ENCODE measurements around the gene GTF2F2.

GTF2F2 gene

DNA sequence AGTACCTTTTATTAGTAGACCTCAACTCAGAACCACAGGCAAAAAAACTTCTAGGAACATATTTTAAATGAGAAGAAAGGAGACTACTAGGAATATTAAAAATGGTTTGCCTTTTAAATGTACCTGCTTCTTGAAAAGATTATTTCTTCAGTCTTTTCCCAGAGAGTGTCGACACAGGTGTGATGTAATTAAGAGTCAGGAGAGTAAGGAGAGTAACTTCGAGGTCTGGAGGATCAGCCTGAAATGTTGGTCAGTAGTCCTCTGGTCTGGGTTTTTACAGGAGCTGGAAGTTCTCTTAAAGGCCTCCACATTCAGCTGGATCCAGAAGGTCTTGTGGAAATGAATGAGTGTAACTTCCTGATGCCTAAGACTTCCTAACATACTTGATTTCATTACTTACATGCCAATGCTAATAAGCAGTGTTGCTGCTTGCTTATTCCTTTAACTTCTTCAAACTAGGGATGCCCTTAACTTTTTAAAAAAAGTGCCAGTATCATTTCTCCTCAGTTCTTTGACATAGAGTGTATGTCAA, 80.5 kb downstream of the GTF2F2 start, which contains the start of gene KCTD4:
TSS of gene KCTD4 (minus strand) at position 345 of the 532 bp plus-strand sequence. CDS start 6,478 bp downstream, outside the sequence.
- Mint-ChIP-seq H3K4me1 (ENCODE audit: low read depth) (peaks cover 38% of the 10 kb centered on the region), H3K27me3 (no peaks in the 10 kb centered on the region), H3K27ac (no peak within 1 kb of the TSS)

DNA sequence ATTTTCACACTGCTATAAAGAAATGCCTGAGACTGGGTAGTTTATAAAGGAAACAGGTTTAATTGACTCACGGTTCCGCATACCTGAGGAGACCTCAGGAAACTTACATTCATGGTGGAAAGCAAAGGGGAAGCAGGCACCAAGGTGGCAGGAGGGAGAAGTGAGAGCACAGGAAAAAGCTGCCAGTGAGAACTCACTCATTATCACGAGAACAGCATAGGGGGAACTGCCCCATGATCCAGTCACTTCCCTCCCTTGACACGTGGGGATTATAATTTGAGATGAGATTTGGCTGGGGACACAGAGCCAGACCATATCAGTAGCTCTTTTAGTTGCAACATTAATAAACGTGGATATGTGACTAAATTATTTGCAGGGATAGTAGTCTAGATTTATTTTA, 84.8 kb downstream of the GTF2F2 start:
- Mint-ChIP-seq H3K4me3 (no peak overlapping the region), H3K4me1 (ENCODE audit: low read depth) (peaks cover 14% of the 10 kb centered on the region), H3K27ac (peak overlapping the region; percentile 7), H3K9me3 (peaks cover 12% of the 10 kb centered on the region), H3K27me3 (no peaks in the 10 kb centered on the region), H3K36me3 (ENCODE audit: low read depth) (peaks cover 37% of the 10 kb centered on the region)
- intact Hi-C loops (cut with micrococcal nuclease) = no loop called here

More for the DNA sequence above, 80.5 kb downstream of the GTF2F2 start, which contains the start of gene KCTD4:
- Mint-ChIP-seq H3K36me3 (ENCODE audit: low read depth) (peaks cover 17% of the 10 kb centered on the region), H3K9me3 (peaks cover 12% of the 10 kb centered on the region), H3K4me3 (no peak within 1 kb of the TSS)
- intact Hi-C loops (cut with micrococcal nuclease) = no loop called here

DNA sequence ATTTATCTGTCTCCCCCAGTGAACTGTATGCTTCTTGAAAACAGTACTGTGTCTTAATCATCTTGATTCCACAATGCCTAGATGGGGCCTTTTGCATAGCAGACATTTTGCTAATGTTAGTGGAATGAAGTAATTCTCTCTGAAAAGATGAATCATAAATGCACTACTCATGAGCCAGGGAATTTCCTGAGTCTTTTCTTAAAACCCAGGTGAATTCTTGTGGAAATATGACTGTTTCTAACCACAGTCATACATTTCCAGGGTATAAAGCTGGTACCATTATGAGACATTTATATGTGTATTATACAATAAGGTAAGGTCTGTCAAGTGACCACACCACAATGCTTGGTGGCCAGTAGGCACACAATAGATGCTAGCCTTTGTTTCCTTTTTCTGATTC, 86.0 kb downstream of the GTF2F2 start:
- H3K27me3 Mint-ChIP-seq = no peaks in the 10 kb centered on the region
- no peak overlapping the region for H3K4me3 Mint-ChIP-seq
- peaks cover 46% of the 10 kb centered on the region for H3K36me3 Mint-ChIP-seq (ENCODE audit: low read depth)
- peaks cover 12% of the 10 kb centered on the region for H3K9me3 Mint-ChIP-seq
- no peak overlapping the region for H3K27ac Mint-ChIP-seq
- peaks cover 8% of the 10 kb centered on the region for H3K4me1 Mint-ChIP-seq (ENCODE audit: low read depth)
- intact Hi-C loops (cut with micrococcal nuclease) = no loop called here

DNA sequence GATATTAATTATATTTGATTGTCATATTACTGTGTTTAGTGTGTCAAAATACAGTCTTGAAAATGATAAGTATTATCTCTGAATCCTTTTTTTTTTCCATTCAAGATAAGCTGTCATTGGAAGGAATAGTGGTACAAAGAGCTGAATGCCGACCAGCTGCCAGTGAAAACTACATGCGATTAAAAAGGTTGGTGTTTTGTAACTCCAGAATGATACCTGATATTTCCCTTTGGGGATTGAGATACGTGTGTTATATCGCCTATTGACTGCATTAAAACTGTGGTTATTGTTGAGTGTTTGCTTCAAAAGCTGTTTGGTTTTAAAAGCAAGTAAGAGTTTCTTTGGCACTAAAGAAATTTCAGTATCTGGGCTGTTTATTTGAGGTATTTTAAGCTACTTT, 87.0 kb downstream of the GTF2F2 start:
- intact Hi-C loops (cut with micrococcal nuclease) = no loop called here
- peaks cover 37% of the 10 kb centered on the region for H3K36me3 Mint-ChIP-seq (ENCODE audit: low read depth)
- no peaks in the 10 kb centered on the region for H3K27me3 Mint-ChIP-seq
- H3K4me3 Mint-ChIP-seq = no peak overlapping the region
- H3K9me3 Mint-ChIP-seq = peaks cover 12% of the 10 kb centered on the region
- H3K27ac Mint-ChIP-seq = no peak overlapping the region
- peaks cover 8% of the 10 kb centered on the region for H3K4me1 Mint-ChIP-seq (ENCODE audit: low read depth)

DNA sequence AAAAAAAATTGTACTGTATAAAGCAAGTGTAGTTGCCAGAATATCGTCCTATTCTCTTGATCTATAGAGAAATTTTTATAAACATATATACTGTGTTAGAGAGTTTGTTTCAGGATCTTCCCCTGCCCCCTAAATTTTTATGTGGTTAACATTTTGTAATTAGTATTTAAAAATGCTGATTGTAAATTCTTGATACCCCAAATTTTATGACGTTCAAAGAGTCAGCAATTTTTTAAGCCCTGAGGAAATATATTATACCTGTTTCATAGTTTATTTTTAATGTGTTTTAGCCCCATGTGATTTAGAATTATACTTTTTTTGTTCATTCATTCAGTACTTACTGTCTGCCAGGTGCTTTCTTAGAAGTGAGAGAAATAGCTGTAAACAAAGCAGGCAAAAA, 87.8 kb downstream of the GTF2F2 start:
- peaks cover 36% of the 10 kb centered on the region for H3K36me3 Mint-ChIP-seq (ENCODE audit: low read depth)
- peaks cover 12% of the 10 kb centered on the region for H3K9me3 Mint-ChIP-seq
- intact Hi-C loops (cut with micrococcal nuclease) = no loop called here
- H3K4me3 Mint-ChIP-seq = no peak overlapping the region
- no peak overlapping the region for H3K27ac Mint-ChIP-seq
- H3K4me1 Mint-ChIP-seq (ENCODE audit: low read depth) = peaks cover 10% of the 10 kb centered on the region
- no peaks in the 10 kb centered on the region for H3K27me3 Mint-ChIP-seq

DNA sequence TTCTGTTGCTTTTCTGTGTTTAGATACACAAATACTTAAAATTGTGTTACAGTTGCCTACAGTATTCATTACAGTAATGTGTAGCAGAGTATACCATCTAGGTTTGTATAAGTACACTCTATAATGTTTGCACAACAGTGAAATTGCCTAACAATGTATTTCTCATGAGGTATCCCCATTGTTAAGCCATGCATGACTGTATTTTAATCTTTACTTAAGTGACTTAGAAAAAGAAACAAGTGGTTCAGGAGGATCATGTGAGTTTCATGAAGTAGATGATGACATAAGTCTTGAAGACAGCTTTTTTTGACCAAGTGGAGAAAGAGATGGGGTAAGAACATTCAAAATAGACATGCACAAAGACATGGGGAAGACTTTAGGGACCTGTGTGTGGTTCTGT, 88.9 kb downstream of the GTF2F2 start:
- intact Hi-C loops (cut with micrococcal nuclease) = no loop called here

DNA sequence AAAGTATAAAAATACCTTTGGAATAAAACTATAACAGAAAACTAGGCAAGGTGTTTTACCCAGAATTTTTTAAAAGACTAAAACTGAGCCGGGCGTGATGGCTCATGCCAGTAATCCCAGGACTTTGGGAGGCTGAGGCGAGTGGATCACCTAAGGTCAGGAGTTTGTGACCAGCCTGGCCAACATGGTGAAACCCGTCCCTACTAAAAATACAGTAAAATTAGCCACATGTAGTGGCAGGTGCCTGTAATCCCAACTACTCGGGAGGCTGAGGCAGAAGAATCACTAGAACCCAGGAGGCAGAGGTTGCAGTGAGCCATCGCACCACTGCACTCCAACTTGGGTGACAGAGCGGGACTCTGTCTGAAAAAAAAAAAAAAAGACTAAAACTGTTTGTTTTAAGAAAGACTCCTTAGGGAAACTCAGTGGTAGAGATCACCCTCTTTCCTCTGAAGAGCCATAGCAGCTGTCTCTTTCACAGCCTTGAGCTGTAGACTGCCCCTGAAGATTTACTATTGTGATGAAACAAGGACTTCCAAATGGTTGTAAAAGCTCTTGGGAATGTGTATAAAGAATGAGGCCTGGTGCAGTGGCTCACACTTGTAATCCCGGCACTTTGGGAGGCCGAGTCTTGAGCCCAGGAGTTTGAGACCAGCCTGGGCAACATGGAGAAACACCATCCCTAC, 95.2 kb downstream of the GTF2F2 start:
- Mint-ChIP-seq H3K4me1 (ENCODE audit: low read depth) (peaks cover 17% of the 10 kb centered on the region), H3K4me3 (no peak overlapping the region), H3K27me3 (no peaks in the 10 kb centered on the region), H3K9me3 (no peaks in the 10 kb centered on the region), H3K36me3 (ENCODE audit: low read depth) (peaks cover 11% of the 10 kb centered on the region), H3K27ac (no peak overlapping the region)
- intact Hi-C loops (cut with micrococcal nuclease) = no loop called here

More for the DNA sequence above, 88.9 kb downstream of the GTF2F2 start:
- Mint-ChIP-seq H3K36me3 (ENCODE audit: low read depth) (peaks cover 36% of the 10 kb centered on the region), H3K4me1 (ENCODE audit: low read depth) (peaks cover 14% of the 10 kb centered on the region), H3K4me3 (no peak overlapping the region), H3K27me3 (no peaks in the 10 kb centered on the region), H3K9me3 (peaks cover 12% of the 10 kb centered on the region), H3K27ac (no peak overlapping the region)

DNA sequence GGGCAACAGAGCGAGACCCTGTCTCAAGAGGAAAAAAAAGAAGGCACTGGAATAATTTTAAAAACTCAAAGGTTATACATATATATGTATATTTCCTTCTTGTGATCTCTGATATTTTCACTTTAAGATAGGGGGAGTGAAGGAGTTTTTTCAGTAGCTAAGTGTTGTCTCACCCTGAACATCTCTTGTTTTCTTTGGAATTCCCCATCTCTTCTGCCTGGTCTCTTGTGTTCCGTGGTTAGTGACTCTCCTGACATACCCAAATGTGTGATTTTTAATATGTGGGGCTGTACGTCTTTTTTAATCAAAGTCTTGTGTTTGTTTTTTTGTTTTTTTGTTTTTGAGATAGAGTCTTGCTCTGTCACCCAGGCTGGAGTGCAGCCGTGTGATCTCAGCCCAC, 95.9 kb downstream of the GTF2F2 start:
- Mint-ChIP-seq H3K27me3 (no peaks in the 10 kb centered on the region), H3K4me1 (ENCODE audit: low read depth) (peaks cover 23% of the 10 kb centered on the region), H3K36me3 (ENCODE audit: low read depth) (peaks cover 10% of the 10 kb centered on the region), H3K4me3 (no peak overlapping the region), H3K9me3 (no peaks in the 10 kb centered on the region), H3K27ac (no peak overlapping the region)
- intact Hi-C loops (cut with micrococcal nuclease) = no loop called here

DNA sequence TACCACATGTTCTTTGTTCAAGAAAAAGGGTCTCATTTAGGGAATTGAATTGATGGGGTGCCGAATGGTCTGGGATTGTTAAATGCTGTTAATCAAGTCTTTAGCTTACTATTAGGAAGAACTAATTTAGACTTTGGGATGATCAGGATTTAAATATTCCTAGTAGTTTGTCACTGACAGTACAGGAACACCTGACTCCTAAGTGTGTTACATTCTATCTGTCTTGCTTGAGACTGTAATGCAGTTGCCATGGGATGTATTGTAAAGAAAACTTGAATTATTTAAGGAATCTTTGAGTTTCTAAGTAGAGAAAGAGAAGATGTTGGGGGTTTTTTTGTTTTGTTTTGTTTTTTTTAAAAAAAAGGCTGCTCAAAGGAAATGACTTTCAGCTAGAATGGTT, 98.4 kb downstream of the GTF2F2 start:
- no peaks in the 10 kb centered on the region for H3K27me3 Mint-ChIP-seq
- H3K9me3 Mint-ChIP-seq = no peaks in the 10 kb centered on the region
- peaks cover 11% of the 10 kb centered on the region for H3K36me3 Mint-ChIP-seq (ENCODE audit: low read depth)
- peak overlapping the region; percentile 76 for H3K27ac Mint-ChIP-seq
- intact Hi-C loops (cut with micrococcal nuclease) = no loop called here
- peaks cover 24% of the 10 kb centered on the region for H3K4me1 Mint-ChIP-seq (ENCODE audit: low read depth)
- no peak overlapping the region for H3K4me3 Mint-ChIP-seq

DNA sequence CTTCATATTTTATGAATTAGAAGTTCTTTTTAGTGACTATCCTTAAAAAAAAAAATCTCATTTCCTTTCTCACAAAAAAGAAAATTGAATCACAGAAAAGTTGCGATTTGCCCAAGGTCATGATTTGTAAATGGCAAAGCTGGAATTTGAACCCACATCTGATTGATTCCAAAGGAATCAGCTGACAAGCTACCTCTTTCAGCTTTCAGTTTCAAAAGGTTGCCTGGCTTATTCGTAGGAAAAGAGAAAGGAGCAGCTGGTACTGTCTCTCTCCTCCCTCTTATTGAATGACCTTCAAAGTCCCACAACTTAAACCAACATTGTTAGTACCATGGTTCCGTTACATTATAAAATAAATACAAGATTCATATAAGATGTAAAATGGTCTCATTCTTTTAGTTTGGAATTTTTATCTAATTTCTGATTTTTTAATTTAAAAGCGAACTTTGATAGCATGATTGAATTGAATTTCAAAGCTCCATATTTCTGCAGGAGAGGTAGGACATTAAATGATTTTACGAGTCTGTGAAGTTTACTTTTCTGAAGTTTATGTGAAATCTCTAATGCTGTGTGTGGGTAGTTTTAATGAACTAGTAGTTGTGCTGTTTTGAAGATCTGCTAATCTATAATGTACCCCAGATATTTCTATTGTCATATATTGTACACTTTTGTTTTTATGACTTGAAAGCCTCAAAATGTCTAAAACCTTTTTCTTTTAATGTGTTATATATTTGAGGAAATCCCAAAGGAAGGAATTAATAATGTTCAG, 99.0 kb downstream of the GTF2F2 start:
- H3K27ac Mint-ChIP-seq = peak overlapping the region; percentile 76
- intact Hi-C loops (cut with micrococcal nuclease) = no loop called here

DNA sequence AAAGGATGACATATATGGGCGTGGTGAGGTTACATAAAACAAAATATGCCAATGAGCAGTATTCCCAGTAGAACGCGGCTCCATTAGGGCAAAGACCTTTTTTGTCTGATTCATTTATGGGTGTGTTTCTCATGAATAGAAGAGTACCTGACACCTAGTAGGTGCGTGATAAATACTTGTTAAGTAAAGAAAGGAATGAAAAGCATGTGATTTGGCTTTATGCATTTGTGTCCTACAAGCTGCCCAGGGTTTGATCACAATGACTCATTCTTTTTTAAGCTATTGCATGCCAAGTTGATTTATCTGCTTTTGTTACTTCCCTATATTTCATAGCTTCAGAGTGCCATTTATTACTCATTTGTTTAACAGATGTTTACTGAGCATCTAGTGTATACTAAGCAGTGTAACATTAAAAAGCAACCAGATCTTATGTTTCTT, 99.6 kb downstream of the GTF2F2 start:
- H3K9me3 Mint-ChIP-seq = no peaks in the 10 kb centered on the region
- H3K4me1 Mint-ChIP-seq (ENCODE audit: low read depth) = peaks cover 24% of the 10 kb centered on the region
- peak overlapping the region; percentile 76 for H3K27ac Mint-ChIP-seq
- no peaks in the 10 kb centered on the region for H3K27me3 Mint-ChIP-seq
- no peak overlapping the region for H3K4me3 Mint-ChIP-seq
- intact Hi-C loops (cut with micrococcal nuclease) = no loop called here
- H3K36me3 Mint-ChIP-seq (ENCODE audit: low read depth) = peaks cover 11% of the 10 kb centered on the region

More for the DNA sequence above, 99.0 kb downstream of the GTF2F2 start:
- H3K27me3 Mint-ChIP-seq = no peaks in the 10 kb centered on the region
- peaks cover 24% of the 10 kb centered on the region for H3K4me1 Mint-ChIP-seq (ENCODE audit: low read depth)
- H3K36me3 Mint-ChIP-seq (ENCODE audit: low read depth) = peaks cover 11% of the 10 kb centered on the region
- no peak overlapping the region for H3K4me3 Mint-ChIP-seq
- no peaks in the 10 kb centered on the region for H3K9me3 Mint-ChIP-seq

DNA sequence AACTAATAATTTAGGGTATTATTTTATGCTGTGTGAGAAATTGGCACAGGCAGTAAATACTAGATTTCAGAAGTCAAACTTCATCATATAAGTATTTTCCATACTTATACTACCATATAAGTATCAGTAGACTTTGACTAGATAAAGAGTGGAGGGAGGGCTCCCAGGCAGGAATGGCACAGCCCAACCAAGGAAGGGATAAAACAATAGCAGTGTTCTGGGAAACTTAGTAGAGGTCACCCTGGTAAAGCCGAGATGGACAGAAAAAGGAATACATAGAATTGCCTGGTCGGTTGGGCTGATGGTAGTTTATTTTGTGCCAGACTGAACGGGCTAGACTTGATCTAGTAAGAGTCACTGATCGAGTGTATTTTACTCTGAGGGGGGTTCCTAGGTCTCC, 100.1 kb downstream of the GTF2F2 start:
- peak overlapping the region; percentile 76 for H3K27ac Mint-ChIP-seq
- peaks cover 24% of the 10 kb centered on the region for H3K4me1 Mint-ChIP-seq (ENCODE audit: low read depth)
- intact Hi-C loops (cut with micrococcal nuclease) = no loop called here
- peaks cover 11% of the 10 kb centered on the region for H3K36me3 Mint-ChIP-seq (ENCODE audit: low read depth)
- no peaks in the 10 kb centered on the region for H3K9me3 Mint-ChIP-seq
- no peaks in the 10 kb centered on the region for H3K27me3 Mint-ChIP-seq
- no peak overlapping the region for H3K4me3 Mint-ChIP-seq

DNA sequence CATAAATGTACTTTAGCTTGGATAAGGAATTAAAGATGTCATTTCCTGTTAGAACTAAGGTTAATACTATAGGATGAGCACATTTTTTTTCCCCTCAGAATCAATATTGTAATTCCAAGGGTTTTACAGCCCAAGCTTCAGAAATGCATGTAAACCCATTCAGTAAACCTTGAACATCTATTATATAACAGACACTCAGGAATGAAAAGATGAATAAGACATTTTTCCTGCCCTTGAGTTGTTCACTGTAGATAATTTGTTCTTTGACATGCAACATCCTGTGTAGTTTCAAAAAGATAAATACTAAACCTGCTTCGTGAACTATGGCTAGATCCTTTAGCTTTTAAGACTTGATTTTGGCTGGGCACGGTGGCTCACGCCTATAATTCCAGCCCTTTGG, 102.2 kb downstream of the GTF2F2 start:
- no peaks in the 10 kb centered on the region for H3K9me3 Mint-ChIP-seq
- no peak overlapping the region for H3K27ac Mint-ChIP-seq
- H3K36me3 Mint-ChIP-seq (ENCODE audit: low read depth) = peaks cover 6% of the 10 kb centered on the region
- peaks cover 24% of the 10 kb centered on the region for H3K4me1 Mint-ChIP-seq (ENCODE audit: low read depth)
- intact Hi-C loops (cut with micrococcal nuclease) = no loop called here
- no peaks in the 10 kb centered on the region for H3K27me3 Mint-ChIP-seq
- no peak overlapping the region for H3K4me3 Mint-ChIP-seq

DNA sequence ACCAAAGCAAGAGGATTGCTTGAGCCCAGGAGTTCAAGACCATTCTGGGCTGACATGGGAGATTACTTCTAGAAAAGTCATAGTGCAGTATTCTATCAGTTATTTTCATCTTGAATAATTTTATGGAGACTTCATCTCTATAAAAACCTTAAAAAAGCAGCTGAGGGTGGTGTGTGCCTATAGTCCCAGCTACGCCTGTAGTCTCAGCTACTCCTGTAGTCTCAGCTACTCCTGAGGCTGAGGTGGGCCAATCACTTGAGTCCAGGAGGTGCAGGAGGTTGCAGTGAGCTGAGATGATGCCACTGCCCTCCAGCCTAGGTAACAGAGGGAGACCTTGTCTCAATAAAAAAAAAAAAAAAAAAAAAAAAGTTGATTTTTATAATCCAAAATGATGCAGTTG, 102.6 kb downstream of the GTF2F2 start:
- Mint-ChIP-seq H3K36me3 (ENCODE audit: low read depth) (peaks cover 9% of the 10 kb centered on the region), H3K27me3 (no peaks in the 10 kb centered on the region), H3K4me3 (no peak overlapping the region), H3K9me3 (no peaks in the 10 kb centered on the region), H3K4me1 (ENCODE audit: low read depth) (peaks cover 24% of the 10 kb centered on the region), H3K27ac (no peak overlapping the region)
- intact Hi-C loops (cut with micrococcal nuclease) = no loop called here

Data from dendritic cell treated with granulocyte-macrophage colony-stimulating factor and Interleukin-4, amounts not matched to agents 40 ng/mL and 50 ng/mL, for 4 days (primary cell).